ENCODE measurements around the gene ATP9B.

GRCh38 chr18:79403723-79404566 is 334.8 kb downstream of the ATP9B start:
- TF ChIP-seq CTCF (IDR thresholded peaks at IDR 0.05) (no peak), EZH2phosphoT487 (IDR thresholded peaks at IDR 0.05; ENCODE audit: borderline replicate concordance, low read depth) (no peak), GABPA (IDR thresholded peaks at IDR 0.05; ENCODE audit: low read depth) (no peak), EP300 (IDR thresholded peaks at IDR 0.05; ENCODE audit: borderline replicate concordance in 1 of 2, low read depth in 1 of 2, low read length in 1 of 2) (no peak)
